SK-N-SH (cell line): ENCODE data around the gene PPM1L. TPM values are rescaled to one million over a fixed set of nuclear protein-coding genes. Genes with fewer than 3 reads are reported as not detected.

Experiments used
- CTCF ChIA-PET: fragments of 300-600, 350-600 bp; formaldehyde crosslinking; extraction: SDS; loops from one replicate; lab custom pipeline; 2021; lab: Yijun Ruan, JAX
- POLR2A ChIA-PET: fragments of 350-600 bp; sonication (Branson Sonifier 250); formaldehyde crosslinking; extraction: SDS; loops from one replicate; lab custom pipeline; 2020; ENCODE audit warnings: antibody characterized with exemption, inconsistent platforms; lab: Yijun Ruan, JAX
- DNase-seq: peaks from one replicate; pipeline ENCODE4 v3.0.0; 2012
- H2AFZ ChIP-seq: fragments of 200-600 bp; sonication (generic); 2 replicates; pipeline ENCODE4 v1.8.1; 2016; ENCODE audit warnings: antibody characterized with exemption, mild to moderate bottlenecking, low read depth
- H3F3A ChIP-seq: fragments of 200-600 bp; sonication (generic); replicated peaks from 2 replicates; pipeline ENCODE3; 2016; ENCODE audit warnings: antibody characterized with exemption, mild to moderate bottlenecking; ENCODE audit not compliant: insufficient read depth
- H3K27ac ChIP-seq, 2 experiments: fragments of 200-500 bp in 1 of 2; fragments of 200-600 bp in 1 of 2; sonication (Bioruptor generic) in 1 of 2; sonication (generic), shearing (Covaris generic) in 1 of 2; 2 replicates each; pipeline versions ENCODE4 v1.5.1 to v1.6.1; 2014 to 2016; ENCODE audit warnings: low read depth in 2 of 2, inconsistent platforms in 1 of 2, low read length in 1 of 2, mild to moderate bottlenecking in 1 of 2, mixed read lengths in 1 of 2
- H3K27me3 ChIP-seq: fragments of 200-600 bp; sonication (generic), shearing (Covaris generic); 2 replicates; pipeline ENCODE4 v1.6.1; 2016; ENCODE audit warnings: mixed run types; ENCODE audit not compliant: insufficient read depth
- H3K36me3 ChIP-seq, 2 experiments: fragments of 200-500 bp in 1 of 2; fragments of 200-600 bp in 1 of 2; sonication (Bioruptor generic) in 1 of 2; sonication (generic) in 1 of 2; replicated peaks in 1 of 2; 2 replicates each; pipeline versions ENCODE3 to v1.5.1; 2014 to 2016; ENCODE audit warnings: low read length in 1 of 2, mild to moderate bottlenecking in 1 of 2; ENCODE audit not compliant: insufficient read depth in 2 of 2, control insufficient read depth in 1 of 2
- H3K4me1 ChIP-seq, 2 experiments: fragments of 200-500 bp in 1 of 2; fragments of 200-600 bp in 1 of 2; sonication (Bioruptor generic) in 1 of 2; sonication (generic), shearing (Covaris generic) in 1 of 2; 2 replicates each; pipeline versions ENCODE4 v1.5.1 to v1.6.1; 2014 to 2016; ENCODE audit warnings: low read depth in 1 of 2, low read length in 1 of 2, mixed run types in 1 of 2; ENCODE audit not compliant: insufficient read depth in 2 of 2, control insufficient read depth in 1 of 2
- H3K4me2 ChIP-seq: fragments of 200-600 bp; sonication (generic), shearing (Covaris generic); 2 replicates; pipeline ENCODE4 v1.6.1; 2017; ENCODE audit warnings: mixed run types
- H3K4me3 ChIP-seq, 2 experiments: fragments of 200-500 bp in 1 of 2; fragments of 200-600 bp in 1 of 2; sonication (Bioruptor generic) in 1 of 2; sonication (generic), shearing (Covaris generic) in 1 of 2; 2 replicates each; pipeline versions ENCODE4 v1.5.1 to v1.8.1; 2014 to 2016; ENCODE audit warnings: low read depth in 2 of 2, inconsistent platforms in 1 of 2, low read length in 1 of 2, mild to moderate bottlenecking in 1 of 2, mixed read lengths in 1 of 2, moderate library complexity in 1 of 2
- H3K79me2 ChIP-seq: fragments of 200-600 bp; sonication (generic); 2 replicates; pipeline ENCODE4 v1.8.1; 2017; ENCODE audit warnings: mild to moderate bottlenecking; ENCODE audit not compliant: insufficient read depth
- H3K9ac ChIP-seq: fragments of 200-600 bp; sonication (generic); 2 replicates; pipeline ENCODE4 v1.6.1; 2017; ENCODE audit warnings: mixed run types
- H3K9me2 ChIP-seq: fragments of 200-600 bp; sonication (generic); 2 replicates; pipeline ENCODE4 v1.6.1; 2017; ENCODE audit warnings: mixed run types
- H3K9me3 ChIP-seq: fragments of 200-600 bp; sonication (generic); 2 replicates; pipeline ENCODE4 v1.6.1; 2017; ENCODE audit warnings: mixed run types, mild to moderate bottlenecking, moderate library complexity
- H4K20me1 ChIP-seq: fragments of 200-600 bp; sonication (generic); 2 replicates; pipeline ENCODE4 v1.6.1; 2017; ENCODE audit warnings: mild to moderate bottlenecking, mixed run types; ENCODE audit not compliant: insufficient read depth
- CHD2 ChIP-seq: fragments of 150-350 bp; IDR thresholded peaks from 2 replicates; pipeline ENCODE4 v1.6.1; 2018; ENCODE audit warnings: low read length; ENCODE audit not compliant: partially characterized antibody
- ELF1 ChIP-seq: IDR thresholded peaks from 2 replicates; pipeline ENCODE4 v1.4.0; 2012
- EZH2phosphoT487 ChIP-seq: fragments of 200-600 bp; sonication (generic); IDR thresholded peaks from 2 replicates; pipeline ENCODE4 v1.6.1; 2017; ENCODE audit warnings: low read depth, mixed run types, mild to moderate bottlenecking, antibody characterized with exemption, moderate library complexity, borderline replicate concordance
- FOXM1 ChIP-seq: IDR thresholded peaks from 2 replicates; pipeline ENCODE4 v1.4.0; 2012; ENCODE audit warnings: low read depth, mild to moderate bottlenecking
- GATA2 ChIP-seq: sonication (generic); formaldehyde crosslinking; IDR thresholded peaks from 2 replicates; pipeline ENCODE4 v1.5.0; 2020; ENCODE audit warnings: mild to moderate bottlenecking, missing genetic modification reagents
- JUND ChIP-seq: IDR thresholded peaks from 2 replicates; pipeline ENCODE4 v1.4.0; 2012
- MEF2A ChIP-seq: IDR thresholded peaks from 2 replicates; pipeline ENCODE4 v1.4.0; 2012; ENCODE audit warnings: low read depth, borderline replicate concordance
- NFIC ChIP-seq: IDR thresholded peaks from 2 replicates; pipeline ENCODE4 v1.4.0; 2012; ENCODE audit warnings: borderline replicate concordance
- NRF1 ChIP-seq: IDR thresholded peaks from 2 replicates; pipeline ENCODE4 v1.6.1; 2012; ENCODE audit warnings: low read depth, mild to moderate bottlenecking, low read length
- POLR2AphosphoS5 ChIP-seq: IDR thresholded peaks from 2 replicates; pipeline ENCODE4 v1.6.1; 2012; ENCODE audit warnings: low read depth, low read length
- RFX5 ChIP-seq: IDR thresholded peaks from 2 replicates; pipeline ENCODE4 v1.6.1; 2012; ENCODE audit warnings: mild to moderate bottlenecking, improper control_type of control experiment, low read length
- RXRA ChIP-seq: IDR thresholded peaks from 2 replicates; pipeline ENCODE4 v1.4.0; 2012; ENCODE audit warnings: low read depth, mild to moderate bottlenecking, borderline replicate concordance
- SIN3A ChIP-seq: IDR thresholded peaks from 2 replicates; pipeline ENCODE4 v1.6.1; 2012; ENCODE audit warnings: low read depth, mild to moderate bottlenecking, low read length, moderate library complexity, borderline replicate concordance
- SMC3 ChIP-seq: IDR thresholded peaks from 2 replicates; pipeline ENCODE4 v1.6.1; 2012; ENCODE audit warnings: low read depth, low read length, improper control_type of control experiment
- TCF12 ChIP-seq: IDR thresholded peaks from 2 replicates; pipeline ENCODE4 v1.4.0; 2012
- WGBS: methylation state at CpG from one replicate; pipeline ENCODE4 v1.1.6; 2017; ENCODE audit warnings: low lambda C conversion rate; 5-methylcytosine and 5-hydroxymethylcytosine counted together
- polyA plus RNA-seq, 3 experiments: library from polyadenylated mRNA; depleted of rRNA; stranded (reverse); fragments of >200 nt; gene quantifications; 2 replicates each; pipeline ENCODE4 v1.2.3, GENCODE V29; 2012
- TF ChIP-seq, protein P1 (sequence below): fragments of 150-350 bp; IDR thresholded peaks from 2 replicates; pipeline ENCODE4 v1.6.1; 2017; ENCODE audit warnings: antibody characterized with exemption, low read length, low read depth, borderline replicate concordance
- TF ChIP-seq, protein P2 (sequence below): fragments of 150-350 bp; IDR thresholded peaks from 2 replicates; pipeline ENCODE4 v1.6.1; 2016; ENCODE audit warnings: mild to moderate bottlenecking, low read depth, low read length
- TF ChIP-seq, protein P3 (sequence below): IDR thresholded peaks from 2 replicates; pipeline ENCODE4 v1.4.0; 2012; ENCODE audit warnings: low read depth
- TF ChIP-seq, protein P4 (sequence below): fragments of 200-600 bp; sonication (generic); IDR thresholded peaks from 2 replicates; pipeline ENCODE4 v1.6.1; 2017; ENCODE audit warnings: antibody characterized with exemption, mild to moderate bottlenecking, moderate library complexity

Gene PPM1L
- polyA plus RNA-seq, 1 of the 3 experiments (the other 2 are of a cell fraction) = 0.16 TPM

DNA sequence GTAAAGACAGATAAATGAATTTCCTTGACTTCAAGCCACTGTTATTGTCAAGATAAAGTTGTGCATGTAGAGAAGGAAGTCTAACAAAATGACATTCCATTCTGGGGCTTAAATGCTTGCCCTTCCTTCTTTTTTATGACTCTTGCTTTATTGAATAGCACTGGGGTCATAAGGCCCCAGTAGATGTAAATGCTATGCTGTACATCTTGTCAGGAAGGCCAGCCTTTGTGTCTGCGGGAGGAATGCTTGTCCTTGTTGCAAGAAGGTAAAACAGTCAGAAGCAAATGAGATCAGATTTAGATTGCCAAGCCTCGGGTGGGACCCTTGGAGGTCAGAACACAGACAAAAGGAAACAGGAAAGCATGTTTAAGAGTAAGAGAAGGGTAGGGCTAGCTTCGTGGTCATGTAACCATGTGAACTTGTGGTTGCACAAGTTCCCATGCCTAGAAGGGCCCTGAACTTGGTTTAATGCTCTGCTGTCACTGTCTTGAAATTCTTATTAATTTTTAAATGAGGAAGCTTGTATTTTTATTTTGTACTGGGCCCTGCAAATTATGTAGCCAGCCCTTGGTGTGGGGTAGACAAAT lies 81.5 kb downstream of the PPM1L start:
- Histone ChIP-seq H3F3A (no peaks in the 10 kb centered on the region), H3K9me3 (no peaks in the 10 kb centered on the region), H3K9ac (no peak overlapping the region), H3K4me2 (no peak overlapping the region), H3K79me2 (no peaks in the 10 kb centered on the region), H2AFZ (no peak overlapping the region), H3K4me3 (no peak overlapping the region), H3K9me2 (no peaks in the 10 kb centered on the region), H3K27me3 (no peaks in the 10 kb centered on the region), H3K27ac (no peak overlapping the region), H3K4me1 (no peaks in the 10 kb centered on the region), H4K20me1 (no peaks in the 10 kb centered on the region), H3K36me3 (no peaks in the 10 kb centered on the region)
- no peak for DNase-seq
- 26% methylated on average over 3 of the region's 3 CpGs for WGBS
- ChIA-PET POLR2A (no interaction called here), CTCF (interaction anchor here (1.2 to 1.3 kb wide), 2 partner anchors 17 to 104 kb away, joined by 3 to 4 read pairs; no protein-coding TSS in a partner anchor)
- TF ChIP-seq, protein P1, sequence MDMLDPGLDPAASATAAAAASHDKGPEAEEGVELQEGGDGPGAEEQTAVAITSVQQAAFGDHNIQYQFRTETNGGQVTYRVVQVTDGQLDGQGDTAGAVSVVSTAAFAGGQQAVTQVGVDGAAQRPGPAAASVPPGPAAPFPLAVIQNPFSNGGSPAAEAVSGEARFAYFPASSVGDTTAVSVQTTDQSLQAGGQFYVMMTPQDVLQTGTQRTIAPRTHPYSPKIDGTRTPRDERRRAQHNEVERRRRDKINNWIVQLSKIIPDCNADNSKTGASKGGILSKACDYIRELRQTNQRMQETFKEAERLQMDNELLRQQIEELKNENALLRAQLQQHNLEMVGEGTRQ = no peak
- no peak for TF ChIP-seq NFIC
- no peak for TF ChIP-seq EZH2phosphoT487
- TF ChIP-seq TCF12 = no peak
- TF ChIP-seq, protein P2, sequence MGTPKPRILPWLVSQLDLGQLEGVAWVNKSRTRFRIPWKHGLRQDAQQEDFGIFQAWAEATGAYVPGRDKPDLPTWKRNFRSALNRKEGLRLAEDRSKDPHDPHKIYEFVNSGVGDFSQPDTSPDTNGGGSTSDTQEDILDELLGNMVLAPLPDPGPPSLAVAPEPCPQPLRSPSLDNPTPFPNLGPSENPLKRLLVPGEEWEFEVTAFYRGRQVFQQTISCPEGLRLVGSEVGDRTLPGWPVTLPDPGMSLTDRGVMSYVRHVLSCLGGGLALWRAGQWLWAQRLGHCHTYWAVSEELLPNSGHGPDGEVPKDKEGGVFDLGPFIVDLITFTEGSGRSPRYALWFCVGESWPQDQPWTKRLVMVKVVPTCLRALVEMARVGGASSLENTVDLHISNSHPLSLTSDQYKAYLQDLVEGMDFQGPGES = no peak
- TF ChIP-seq JUND = no peak
- TF ChIP-seq GATA2 (CRISPR knock-in tag) = no peak
- no peak for TF ChIP-seq MEF2A
- no peak for TF ChIP-seq SMC3
- TF ChIP-seq ELF1 = no peak
- no peak for TF ChIP-seq RFX5
- no peak for TF ChIP-seq SIN3A
- TF ChIP-seq CHD2 = no peak
- no peak for TF ChIP-seq RXRA
- no peak for TF ChIP-seq POLR2AphosphoS5
- no peak for TF ChIP-seq NRF1
- TF ChIP-seq, protein P3, sequence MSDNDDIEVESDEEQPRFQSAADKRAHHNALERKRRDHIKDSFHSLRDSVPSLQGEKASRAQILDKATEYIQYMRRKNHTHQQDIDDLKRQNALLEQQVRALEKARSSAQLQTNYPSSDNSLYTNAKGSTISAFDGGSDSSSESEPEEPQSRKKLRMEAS = no peak
- no peak for TF ChIP-seq FOXM1
- TF ChIP-seq, protein P4, sequence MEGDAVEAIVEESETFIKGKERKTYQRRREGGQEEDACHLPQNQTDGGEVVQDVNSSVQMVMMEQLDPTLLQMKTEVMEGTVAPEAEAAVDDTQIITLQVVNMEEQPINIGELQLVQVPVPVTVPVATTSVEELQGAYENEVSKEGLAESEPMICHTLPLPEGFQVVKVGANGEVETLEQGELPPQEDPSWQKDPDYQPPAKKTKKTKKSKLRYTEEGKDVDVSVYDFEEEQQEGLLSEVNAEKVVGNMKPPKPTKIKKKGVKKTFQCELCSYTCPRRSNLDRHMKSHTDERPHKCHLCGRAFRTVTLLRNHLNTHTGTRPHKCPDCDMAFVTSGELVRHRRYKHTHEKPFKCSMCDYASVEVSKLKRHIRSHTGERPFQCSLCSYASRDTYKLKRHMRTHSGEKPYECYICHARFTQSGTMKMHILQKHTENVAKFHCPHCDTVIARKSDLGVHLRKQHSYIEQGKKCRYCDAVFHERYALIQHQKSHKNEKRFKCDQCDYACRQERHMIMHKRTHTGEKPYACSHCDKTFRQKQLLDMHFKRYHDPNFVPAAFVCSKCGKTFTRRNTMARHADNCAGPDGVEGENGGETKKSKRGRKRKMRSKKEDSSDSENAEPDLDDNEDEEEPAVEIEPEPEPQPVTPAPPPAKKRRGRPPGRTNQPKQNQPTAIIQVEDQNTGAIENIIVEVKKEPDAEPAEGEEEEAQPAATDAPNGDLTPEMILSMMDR = no peak
